ENCODE results near the gene CCNF.
"Not testable (repeated sequence)": the region's sequence is repeated elsewhere in the genome, so short reads cannot be mapped to it uniquely, and the experiment has no call there.

Gene CCNF

GRCh38 chr16:2429034-2429770, at the start of gene CCNF:
TSS of gene CCNF (plus strand) at chr16:2429447. CDS start at chr16:2429482, 35 bp downstream.
- peak; percentile 91 for DNase-seq

GRCh38 chr16:2383501-2383900, 45.7 kb upstream of the CCNF start:
- DNase-seq: no peak

- no peak for DNase-seq
These were observed 44.8 kb upstream of the CCNF start for GRCh38 chr16:2384426-2384825.

GRCh38 chr16:2385190-2385836, 43.9 kb upstream of the CCNF start:
- no peak for DNase-seq

- DNase-seq: not testable (repeated sequence)
These were observed 43.3 kb upstream of the CCNF start for GRCh38 chr16:2385982-2386381.

GRCh38 chr16:2386990-2387389, 42.3 kb upstream of the CCNF start:
- DNase-seq: no peak

GRCh38 chr16:2388139-2388874, 40.9 kb upstream of the CCNF start:
- no peak for DNase-seq

GRCh38 chr16:2388875-2389433, 40.3 kb upstream of the CCNF start:
- DNase-seq: no peak

GRCh38 chr16:2392025-2392424, 37.2 kb upstream of the CCNF start:
- no peak for DNase-seq

GRCh38 chr16:2398520-2398919, 30.7 kb upstream of the CCNF start:
- DNase-seq: no peak

GRCh38 chr16:2404099-2404498, 25.1 kb upstream of the CCNF start:
- no peak for DNase-seq

- no peak for DNase-seq
These were observed 14.2 kb upstream of the CCNF start for GRCh38 chr16:2415085-2415484.

GRCh38 chr16:2420035-2420434, 9.2 kb upstream of the CCNF start:
- DNase-seq: no peak

GRCh38 chr16:2422123-2422867, 7.0 kb upstream of the CCNF start:
- DNase-seq: no peak

- no peak for DNase-seq
These were observed 4.9 kb upstream of the CCNF start for GRCh38 chr16:2424061-2425007.

GRCh38 chr16:2425008-2425518, 4.2 kb upstream of the CCNF start:
- DNase-seq: no peak

GRCh38 chr16:2425825-2426430, 3.3 kb upstream of the CCNF start:
- no peak for DNase-seq

GRCh38 chr16:2426941-2427361, 2.3 kb upstream of the CCNF start:
- DNase-seq: no peak

- no peak for DNase-seq
These were observed 1.7 kb upstream of the CCNF start for GRCh38 chr16:2427526-2427925.

GRCh38 chr16:2428051-2428783, 1.0 kb upstream of the CCNF start:
- DNase-seq: no peak

- no peak for DNase-seq
These were observed 538 bp upstream of the CCNF start for GRCh38 chr16:2428784-2429033.

Data from amniotic stem cell (primary cell).